ENCODE results near the gene EXOC6B.
A peak's percentile ranks its signal among the peaks of the same experiment; 100 is the strongest.

Gene EXOC6B

GRCh38 chr2:72825257-72826155 lies at the start of gene EXOC6B:
EXOC6B (minus strand) TSS chr2:72826033.
- DNase-seq (ENCODE audit: low spot score), result peak; percentile 91

- no peak for DNase-seq (ENCODE audit: low spot score)
Measured at GRCh38 chr2:72871880-72872279, 46.0 kb upstream of the EXOC6B start.

- no peak for DNase-seq (ENCODE audit: low spot score)
Measured at GRCh38 chr2:72871060-72871459, 45.2 kb upstream of the EXOC6B start.

- peak; percentile 63 for DNase-seq (ENCODE audit: low spot score)
Measured at GRCh38 chr2:72864500-72864899, 38.7 kb upstream of the EXOC6B start.

- DNase-seq (ENCODE audit: low spot score), result no peak
Measured at GRCh38 chr2:72863046-72863445, 37.2 kb upstream of the EXOC6B start.

GRCh38 chr2:72862239-72862988 lies 36.6 kb upstream of the EXOC6B start:
- DNase-seq (ENCODE audit: low spot score), result peak; percentile 97

- peak; percentile 62 for DNase-seq (ENCODE audit: low spot score)
Measured at GRCh38 chr2:72859831-72860262, 34.0 kb upstream of the EXOC6B start.

GRCh38 chr2:72851333-72851732 lies 25.5 kb upstream of the EXOC6B start:
- no peak for DNase-seq (ENCODE audit: low spot score)

- DNase-seq (ENCODE audit: low spot score), result no peak
Measured at GRCh38 chr2:72849138-72849462, 23.3 kb upstream of the EXOC6B start.

GRCh38 chr2:72848436-72849137 lies 22.8 kb upstream of the EXOC6B start:
- no peak for DNase-seq (ENCODE audit: low spot score)

- DNase-seq (ENCODE audit: low spot score), result no peak
Measured at GRCh38 chr2:72847534-72848315, 21.9 kb upstream of the EXOC6B start.

GRCh38 chr2:72846171-72847095 lies 20.6 kb upstream of the EXOC6B start:
- DNase-seq (ENCODE audit: low spot score), result no peak

- no peak for DNase-seq (ENCODE audit: low spot score)
Measured at GRCh38 chr2:72843301-72843700, 17.5 kb upstream of the EXOC6B start.

GRCh38 chr2:72841462-72842125 lies 15.8 kb upstream of the EXOC6B start:
- no peak for DNase-seq (ENCODE audit: low spot score)

GRCh38 chr2:72840066-72840465 lies 14.2 kb upstream of the EXOC6B start:
- DNase-seq (ENCODE audit: low spot score), result no peak

- DNase-seq (ENCODE audit: low spot score), result no peak
Measured at GRCh38 chr2:72837171-72837570, 11.3 kb upstream of the EXOC6B start.

GRCh38 chr2:72835403-72835802 lies 9.6 kb upstream of the EXOC6B start:
- no peak for DNase-seq (ENCODE audit: low spot score)

GRCh38 chr2:72834596-72834995 lies 8.8 kb upstream of the EXOC6B start:
- no peak for DNase-seq (ENCODE audit: low spot score)

- no peak for DNase-seq (ENCODE audit: low spot score)
Measured at GRCh38 chr2:72833084-72833714, 7.4 kb upstream of the EXOC6B start.

GRCh38 chr2:72830273-72830672 lies 4.4 kb upstream of the EXOC6B start:
- DNase-seq (ENCODE audit: low spot score), result no peak
